HUES64 (cell line): ENCODE data around the gene TMEM114.

Source experiments
- H3K27ac ChIP-seq: 2 replicates; pipeline ENCODE4 v1.7.0; 2013; ENCODE audit warnings: low read depth, low read length, inconsistent platforms
- H3K27me3 ChIP-seq: 2 replicates; pipeline ENCODE4 v1.6.1; 2013; ENCODE audit warnings: mild to moderate bottlenecking, low read length; ENCODE audit not compliant: insufficient read depth
- H3K36me3 ChIP-seq: 2 replicates; pipeline ENCODE4 v1.6.1; 2013; ENCODE audit warnings: mild to moderate bottlenecking, low read length; ENCODE audit not compliant: insufficient read depth
- H3K4me1 ChIP-seq: 2 replicates; pipeline ENCODE4 v1.6.1; 2013; ENCODE audit warnings: mild to moderate bottlenecking, low read length, moderate library complexity; ENCODE audit not compliant: insufficient read depth
- H3K4me3 ChIP-seq: 2 replicates; pipeline ENCODE4 v1.5.1; 2013; ENCODE audit warnings: mild to moderate bottlenecking, low read length, moderate library complexity
- H3K9ac ChIP-seq: 2 replicates; pipeline ENCODE4 v1.6.1; 2013; ENCODE audit warnings: mild to moderate bottlenecking, low read depth, low read length
- H3K9me3 ChIP-seq: 2 replicates; pipeline ENCODE4 v1.6.1; 2013; ENCODE audit warnings: low read depth, low read length; ENCODE audit not compliant: insufficient read depth
- WGBS: fragments of 150-250, 120-280 bp; methylation state at CpG from one replicate; pipeline ENCODE4 v1.1.7; 2013; ENCODE audit warnings: missing lambda C conversion rate; 5-methylcytosine and 5-hydroxymethylcytosine counted together

TMEM114 gene

DNA sequence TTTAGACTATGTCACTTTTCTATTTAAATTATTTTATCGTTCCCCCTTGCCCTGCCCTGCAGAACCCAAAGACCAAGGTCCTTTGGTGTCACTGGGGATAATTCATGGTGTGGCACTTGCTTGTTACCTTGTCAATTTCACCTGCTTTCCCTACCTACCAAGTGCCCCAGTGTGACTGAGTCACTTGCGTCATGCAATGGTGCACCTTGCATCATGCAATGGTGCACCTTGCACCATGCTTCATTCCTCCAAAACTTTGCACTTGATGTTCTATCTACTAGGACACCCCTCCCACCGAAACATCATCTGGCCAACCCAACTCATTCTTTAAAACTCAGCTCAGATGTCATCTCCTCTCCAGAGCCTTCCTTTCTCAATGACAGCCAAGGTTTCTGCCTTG, 47.1 kb downstream of the TMEM114 start:
- WGBS = 81% methylated on average over 3 of the region's 3 CpGs
- H3K4me1 ChIP-seq = no peaks in the 10 kb centered on the region
- H3K27ac ChIP-seq = no peak overlapping the region
- H3K27me3 ChIP-seq = no peaks in the 10 kb centered on the region
- no peak overlapping the region for H3K4me3 ChIP-seq
- H3K36me3 ChIP-seq = no peaks in the 10 kb centered on the region
- no peaks in the 10 kb centered on the region for H3K9me3 ChIP-seq
- H3K9ac ChIP-seq = no peak overlapping the region

DNA sequence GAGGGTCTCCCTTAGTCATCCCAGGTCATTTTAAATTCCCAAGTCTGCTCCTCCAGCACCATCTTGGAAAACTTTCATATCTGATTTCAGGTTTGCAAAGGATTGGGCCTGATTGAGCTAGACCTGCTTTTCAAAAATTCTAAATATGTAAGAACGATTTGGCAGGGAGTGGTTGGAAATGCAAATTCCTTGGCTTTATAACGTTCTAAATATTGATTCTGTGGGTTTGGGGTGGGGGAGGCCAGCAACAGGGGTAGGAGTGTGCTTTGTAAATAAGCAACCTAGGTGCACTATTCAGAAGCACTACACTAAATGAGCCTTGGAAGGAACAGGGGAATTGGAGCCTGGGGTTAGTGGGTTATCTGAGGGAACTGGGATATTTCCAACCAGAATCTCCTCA, 47.9 kb downstream of the TMEM114 start:
- WGBS = 84% methylated on average over 2 of the region's 2 CpGs
- Histone ChIP-seq H3K36me3 (no peaks in the 10 kb centered on the region), H3K9me3 (no peaks in the 10 kb centered on the region), H3K9ac (no peak overlapping the region), H3K4me1 (no peaks in the 10 kb centered on the region), H3K4me3 (no peak overlapping the region), H3K27ac (no peak overlapping the region), H3K27me3 (no peaks in the 10 kb centered on the region)

DNA sequence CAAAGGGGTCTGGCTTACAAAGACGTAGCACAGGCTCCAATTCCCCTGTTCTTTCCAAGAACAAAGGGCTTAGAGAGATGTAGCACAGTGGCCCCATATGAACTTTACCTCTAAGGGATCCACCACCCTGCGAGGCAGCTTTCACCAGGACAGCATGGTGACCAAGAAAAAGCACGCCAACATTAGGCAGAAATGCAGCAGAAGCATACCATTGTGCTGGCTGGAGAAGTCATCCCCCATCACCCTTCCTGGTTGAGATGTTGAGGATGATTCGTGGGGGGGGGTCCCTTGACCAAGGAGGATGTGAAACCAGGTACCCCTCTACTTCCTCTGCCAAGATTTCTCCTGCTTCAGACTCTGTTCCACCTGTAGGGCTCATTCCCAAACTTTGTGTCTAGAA, 48.4 kb downstream of the TMEM114 start:
- Histone ChIP-seq H3K27me3 (no peaks in the 10 kb centered on the region), H3K9ac (no peak overlapping the region), H3K27ac (no peak overlapping the region), H3K9me3 (no peaks in the 10 kb centered on the region), H3K36me3 (no peaks in the 10 kb centered on the region), H3K4me3 (no peak overlapping the region), H3K4me1 (no peaks in the 10 kb centered on the region)
- 75% methylated on average over 4 of the region's 4 CpGs for WGBS

DNA sequence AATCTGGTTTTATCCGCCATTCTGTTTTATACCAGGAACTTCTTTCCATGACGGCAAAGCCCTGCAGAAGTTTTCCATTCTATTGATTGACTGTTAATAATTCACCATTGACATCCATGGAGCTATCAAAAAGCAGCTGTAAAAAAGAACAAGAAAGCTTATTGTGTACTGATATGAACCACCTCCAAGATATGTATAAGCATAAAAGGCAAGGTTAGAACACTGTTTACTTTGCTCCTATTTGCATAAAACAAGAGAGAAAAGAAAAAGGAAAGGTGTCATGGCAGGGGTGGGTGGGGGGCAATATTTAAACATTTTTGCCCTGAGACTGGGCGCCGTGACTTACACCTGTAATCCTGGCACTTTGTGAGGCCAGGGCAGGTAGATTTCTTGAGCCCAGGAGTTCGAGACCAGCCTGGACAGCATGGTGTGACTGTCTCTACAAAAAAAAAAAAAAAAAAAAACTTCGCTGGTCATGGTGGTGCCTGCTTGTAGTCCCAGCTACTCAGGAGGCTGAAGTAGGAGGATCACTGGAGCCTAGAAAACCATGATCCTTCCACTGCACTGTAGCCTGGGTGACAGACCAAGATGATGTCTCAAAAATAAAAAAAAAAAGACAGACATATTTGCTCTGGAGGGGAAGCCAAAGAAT, 52.5 kb downstream of the TMEM114 start:
- no peaks in the 10 kb centered on the region for H3K36me3 ChIP-seq
- H3K4me1 ChIP-seq = no peaks in the 10 kb centered on the region
- H3K27ac ChIP-seq = no peak overlapping the region
- WGBS = 91% methylated on average over 6 of the region's 6 CpGs
- no peak overlapping the region for H3K9ac ChIP-seq
- no peaks in the 10 kb centered on the region for H3K9me3 ChIP-seq
- no peaks in the 10 kb centered on the region; the same call in 1 of the 2 replicates for H3K27me3 ChIP-seq
- H3K4me3 ChIP-seq = no peak overlapping the region

DNA sequence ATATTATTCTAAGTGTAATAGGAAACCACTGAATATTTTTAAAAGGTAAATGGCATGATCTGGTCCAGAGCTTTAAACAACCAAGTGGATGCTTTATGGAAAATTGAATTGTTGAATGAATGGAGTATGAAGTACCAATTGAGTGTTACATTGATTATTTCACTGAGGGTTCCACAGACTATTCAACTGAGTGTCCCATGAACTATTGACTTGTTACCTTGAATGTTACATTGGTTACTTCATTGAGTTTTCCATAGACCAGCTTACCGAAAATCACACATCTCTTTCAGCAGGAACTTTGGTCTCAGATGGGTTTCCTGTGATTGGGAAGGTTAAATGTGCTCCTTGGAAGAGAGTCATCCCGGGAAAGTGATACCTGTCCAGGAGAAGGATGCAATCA, 56.8 kb downstream of the TMEM114 start:
- no peak overlapping the region for H3K9ac ChIP-seq
- peaks cover 2% of the 10 kb centered on the region; the same call in 1 of the 2 replicates for H3K27me3 ChIP-seq
- H3K9me3 ChIP-seq = no peaks in the 10 kb centered on the region
- peaks cover 5% of the 10 kb centered on the region for H3K4me1 ChIP-seq
- no peak overlapping the region for H3K4me3 ChIP-seq
- 92% methylated on average over 2 of the region's 2 CpGs for WGBS
- no peak overlapping the region for H3K27ac ChIP-seq
- no peaks in the 10 kb centered on the region for H3K36me3 ChIP-seq

DNA sequence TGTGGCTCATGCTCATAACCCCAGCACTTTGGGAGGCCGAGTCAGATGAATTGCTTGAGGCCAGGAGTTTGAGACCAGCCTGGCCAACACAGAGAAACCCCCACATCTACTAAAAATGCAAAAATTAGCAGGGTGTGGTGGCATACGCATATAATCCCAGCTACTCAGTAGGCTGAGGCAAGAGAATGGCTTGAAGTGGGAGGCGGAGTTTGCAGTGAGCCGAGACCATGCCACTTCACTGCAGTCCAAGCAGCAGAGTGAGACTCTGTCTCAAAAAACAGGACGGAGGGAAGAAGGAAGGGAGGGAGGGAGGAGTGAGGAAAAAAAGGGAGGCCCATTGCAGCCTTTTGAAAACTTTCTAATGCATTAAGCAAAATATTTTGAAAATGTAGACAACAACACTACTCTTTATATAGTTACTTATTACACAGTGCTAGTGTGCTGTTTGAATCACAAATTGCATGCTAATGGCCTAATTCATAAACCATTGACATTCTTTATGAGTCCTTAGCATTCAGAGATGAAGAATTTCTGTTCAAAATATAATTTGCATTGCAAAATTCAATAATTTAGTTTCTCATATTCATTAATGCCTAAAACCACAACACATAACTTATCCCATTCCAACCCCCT, 59.4 kb downstream of the TMEM114 start:
- Histone ChIP-seq H3K4me3 (no peak overlapping the region), H3K4me1 (peaks cover 9% of the 10 kb centered on the region), H3K27ac (no peak overlapping the region), H3K9me3 (no peaks in the 10 kb centered on the region), H3K27me3 (peaks cover 2% of the 10 kb centered on the region; the same call in 1 of the 2 replicates), H3K36me3 (no peaks in the 10 kb centered on the region), H3K9ac (no peak overlapping the region)
- WGBS = 84% methylated on average over 5 of the region's 5 CpGs

DNA sequence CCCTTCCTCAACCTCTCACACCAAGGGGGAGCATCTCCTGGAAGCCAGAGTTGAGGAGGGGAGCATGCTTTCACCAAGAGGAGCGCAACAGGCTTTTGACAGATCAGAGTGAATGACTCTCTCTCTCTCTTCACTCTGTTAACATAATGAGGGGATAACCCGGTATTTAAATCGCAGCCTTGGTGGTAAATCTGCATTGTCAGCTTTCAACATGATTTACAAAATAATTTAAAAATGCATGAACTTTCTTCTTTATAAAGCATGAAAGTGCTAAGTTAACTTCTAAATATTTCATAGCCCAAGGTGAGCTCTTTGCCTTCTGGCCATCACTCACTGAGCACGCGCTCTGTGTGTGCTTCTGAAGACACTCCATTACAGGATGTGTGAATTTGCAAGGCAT, 61.8 kb downstream of the TMEM114 start:
- WGBS = 74% methylated on average over 5 of the region's 5 CpGs
- no peaks in the 10 kb centered on the region for H3K36me3 ChIP-seq
- no peak overlapping the region for H3K4me3 ChIP-seq
- H3K4me1 ChIP-seq = peaks cover 9% of the 10 kb centered on the region
- no peaks in the 10 kb centered on the region for H3K9me3 ChIP-seq
- H3K27me3 ChIP-seq = peaks cover 2% of the 10 kb centered on the region; the same call in 1 of the 2 replicates
- H3K9ac ChIP-seq = no peak overlapping the region
- H3K27ac ChIP-seq = no peak overlapping the region

DNA sequence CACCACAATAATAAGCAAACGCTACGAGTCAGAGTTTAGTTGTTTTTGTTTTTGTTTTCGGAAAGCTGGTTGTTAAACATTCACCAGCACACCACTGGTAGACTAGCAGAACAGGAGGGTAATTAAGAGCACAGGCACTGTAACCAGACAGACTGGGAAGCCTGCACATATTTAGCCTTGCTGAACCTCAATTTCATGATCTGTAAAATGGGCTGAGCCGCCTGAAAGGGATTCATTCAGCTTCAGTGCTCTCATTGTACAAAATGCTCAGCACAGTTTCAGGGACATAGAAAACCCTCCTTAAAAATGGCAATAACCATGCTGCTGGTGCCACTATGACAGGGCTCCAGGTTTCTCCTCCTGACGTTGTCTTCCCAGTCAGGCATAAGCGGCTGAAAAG, 66.4 kb downstream of the TMEM114 start:
- Histone ChIP-seq H3K4me3 (no peak overlapping the region), H3K36me3 (no peaks in the 10 kb centered on the region), H3K27me3 (no peaks in the 10 kb centered on the region), H3K9ac (no peak overlapping the region), H3K4me1 (peaks cover 8% of the 10 kb centered on the region), H3K9me3 (no peaks in the 10 kb centered on the region), H3K27ac (no peak overlapping the region)
- 94% methylated on average over 4 of the region's 6 CpGs for WGBS

DNA sequence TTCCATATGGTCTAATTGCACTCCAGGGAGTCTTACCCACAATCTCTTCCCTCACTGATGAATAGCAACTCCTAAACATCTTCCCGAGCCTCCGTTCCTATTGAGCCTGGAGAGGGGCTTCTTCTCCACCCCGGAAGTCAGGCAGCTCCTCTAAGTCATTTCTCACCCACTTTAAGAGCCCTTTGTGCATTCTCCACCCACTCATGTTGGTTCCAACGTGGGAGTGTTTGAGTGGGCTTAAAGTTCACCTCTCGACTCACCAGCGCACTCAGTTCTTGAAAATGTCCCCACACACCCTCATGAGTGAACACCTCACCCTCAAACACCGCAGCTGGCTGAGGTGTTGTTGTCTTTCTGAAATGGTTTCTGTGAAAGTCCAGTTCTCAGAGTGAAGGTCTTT, 67.6 kb downstream of the TMEM114 start:
- 73% methylated on average over 5 of the region's 7 CpGs for WGBS
- H3K4me3 ChIP-seq = no peak overlapping the region

DNA sequence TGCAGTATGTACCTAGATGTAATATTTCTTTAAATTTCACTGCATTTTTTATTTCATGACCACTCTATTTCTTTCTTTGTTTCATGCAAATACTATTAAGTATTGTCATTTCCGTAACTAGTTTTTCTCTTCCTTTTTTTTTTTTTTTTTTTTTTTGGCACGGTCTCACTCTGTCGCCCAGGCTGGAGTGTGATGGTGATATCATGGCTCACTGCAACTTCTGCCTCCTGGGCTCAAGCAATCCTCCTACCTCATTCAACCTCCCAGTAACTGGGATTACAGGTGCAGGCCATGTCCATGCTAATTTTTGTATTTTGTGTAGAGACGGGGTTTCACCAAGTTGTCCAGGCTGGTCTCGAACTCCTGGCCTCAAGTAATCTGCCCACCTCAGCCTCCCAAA, 70.7 kb downstream of the TMEM114 start:
- 82% methylated on average over 2 of the region's 5 CpGs for WGBS
- no peak overlapping the region for H3K27ac ChIP-seq
- no peaks in the 10 kb centered on the region for H3K27me3 ChIP-seq
- no peak overlapping the region for H3K9ac ChIP-seq
- H3K36me3 ChIP-seq = no peaks in the 10 kb centered on the region
- H3K4me1 ChIP-seq = no peaks in the 10 kb centered on the region
- no peaks in the 10 kb centered on the region for H3K9me3 ChIP-seq
- H3K4me3 ChIP-seq = no peak overlapping the region

More for the DNA sequence above, 67.6 kb downstream of the TMEM114 start:
- Histone ChIP-seq H3K9me3 (no peaks in the 10 kb centered on the region), H3K36me3 (no peaks in the 10 kb centered on the region), H3K27ac (no peak overlapping the region), H3K4me1 (no peaks in the 10 kb centered on the region), H3K27me3 (no peaks in the 10 kb centered on the region), H3K9ac (no peak overlapping the region)
